HepG2 (cell line): ENCODE results near the gene ALOX5. TPM values are rescaled to one million over a fixed set of nuclear protein-coding genes. Genes with fewer than 3 reads are reported as not detected.

ENCODE experiments used
- ATAC-seq: fragments of 200-7000 bp; cut with Tn5 transposase; 3 replicates; pipeline ENCODE4 v1.9.1; 2020; ENCODE audit warnings: mild to moderate bottlenecking, moderate library complexity
- BruUV-seq: library from RNA; stranded (reverse); fragments of 400-500 nt; replicated peaks from 2 replicates; lab custom pipeline; 2021; lab: Mats Ljungman, UMichigan
- CTCF ChIA-PET: fragments of 300-600 bp; formaldehyde crosslinking; extraction: SDS; loops from one replicate; lab custom pipeline; 2021; ENCODE audit warnings: low total read pairs, inconsistent platforms, low intra/inter-chr PET ratio; lab: Yijun Ruan, JAX
- POLR2A ChIA-PET: fragments of 350-600 bp; sonication (Branson Sonifier 250); formaldehyde crosslinking; loops from one replicate; lab custom pipeline; 2020; ENCODE audit warnings: antibody characterized with exemption, inconsistent platforms; lab: Yijun Ruan, JAX
- DNase-seq: peaks from one replicate; pipeline ENCODE4 v3.0.0-alpha.2; 2015; ENCODE audit warnings: low spot score
- FAIRE-seq: peaks from 3 replicates; lab custom pipeline; 2011; peaks lifted over from hg19 to GRCh38; lab: Jason Lieb, UNC
- H2AFZ ChIP-seq: one replicate; pipeline ENCODE4 v1.6.1; 2011; ENCODE audit warnings: low read length, inconsistent platforms
- H3K27ac ChIP-seq: fragments of 300-600 bp; 3 replicates; pipeline ENCODE4 v1.8.0; 2011; ENCODE audit warnings: mixed run types, mild to moderate bottlenecking, mixed read lengths, low read length, inconsistent platforms; ENCODE audit not compliant: insufficient read depth; ENCODE audit errors: extremely low read length
- H3K27me3 ChIP-seq, 2 experiments: fragments of 200-600 bp in 1 of 2; 2 replicates in 1 of 2; 3 replicates in 1 of 2; pipeline versions ENCODE4 v1.6.0 to v1.8.0; 2011; ENCODE audit warnings: low read length in 2 of 2, mild to moderate bottlenecking in 2 of 2, moderate library complexity in 2 of 2, inconsistent platforms in 1 of 2; ENCODE audit not compliant: insufficient read depth in 2 of 2, control insufficient read depth in 1 of 2
- H3K36me3 ChIP-seq, 2 experiments: fragments of 200-600 bp in 1 of 2; replicated peaks in 1 of 2; 2 replicates in 1 of 2; 3 replicates in 1 of 2; pipeline versions ENCODE4 v1.5.1 to v1.8.0; 2011; ENCODE audit warnings: low read length in 2 of 2, inconsistent platforms in 1 of 2; ENCODE audit not compliant: insufficient read depth in 2 of 2, control insufficient read depth in 1 of 2
- H3K4me1 ChIP-seq: 2 replicates; pipeline ENCODE4 v1.5.1; 2012; ENCODE audit warnings: low read length, inconsistent platforms; ENCODE audit not compliant: insufficient read depth
- H3K4me2 ChIP-seq: 2 replicates; pipeline ENCODE4 v1.6.0; 2011; ENCODE audit warnings: low read depth, low read length, inconsistent platforms
- H3K4me3 ChIP-seq, 3 experiments: fragments of 200-600 bp in 1 of 3; sonication (generic), shearing (Covaris generic) in 1 of 3; replicated peaks in 1 of 3; 2 replicates each; pipeline ENCODE4 v1.5.1; 2011 to 2016; ENCODE audit warnings: low read length in 3 of 3, inconsistent platforms in 2 of 3, low read depth in 2 of 3, mild to moderate bottlenecking in 2 of 3, control low read depth in 1 of 3, mixed read lengths in 1 of 3; ENCODE audit not compliant: insufficient read depth in 1 of 3
- H3K79me2 ChIP-seq: one replicate; pipeline ENCODE4 v1.6.1; 2011; ENCODE audit warnings: low read length, inconsistent platforms; ENCODE audit not compliant: insufficient read depth
- H3K9ac ChIP-seq: 2 replicates; pipeline ENCODE4 v1.6.0; 2011; ENCODE audit warnings: mild to moderate bottlenecking, low read depth, low read length, inconsistent platforms; ENCODE audit not compliant: insufficient read depth
- H3K9me3 ChIP-seq: 2 replicates; pipeline ENCODE4 v1.5.1; 2012; ENCODE audit warnings: mild to moderate bottlenecking, low read length
- H4K20me1 ChIP-seq: 2 replicates; pipeline ENCODE4 v1.6.0; 2011; ENCODE audit warnings: inconsistent platforms, mild to moderate bottlenecking, low read length, moderate library complexity; ENCODE audit not compliant: insufficient read depth
- MED8 ChIP-seq: sonication (generic); formaldehyde crosslinking; IDR thresholded peaks from 2 replicates; pipeline ENCODE4 v1.8.1; 2023; ENCODE audit warnings: mild to moderate bottlenecking, missing genetic modification reagents; ENCODE audit not compliant: insufficient replicate concordance
- SP5 ChIP-seq: IDR thresholded peaks from 2 replicates; pipeline ENCODE4 v1.6.1; 2016; ENCODE audit warnings: low read depth, borderline replicate concordance
- TBP ChIP-seq: sonication (generic); formaldehyde crosslinking; IDR thresholded peaks from 2 replicates; pipeline ENCODE4 v1.5.0; 2020; ENCODE audit warnings: missing genetic modification reagents
- ZNF224 ChIP-seq: sonication (generic); formaldehyde crosslinking; IDR thresholded peaks from 2 replicates; pipeline ENCODE4 v1.5.0; 2020; ENCODE audit warnings: mild to moderate bottlenecking, missing genetic modification reagents
- ZNF468 ChIP-seq: sonication (generic); formaldehyde crosslinking; IDR thresholded peaks from 2 replicates; pipeline ENCODE4 v1.8.0; 2022; ENCODE audit warnings: mild to moderate bottlenecking, moderate library complexity, missing genetic modification reagents
- ZNF616 ChIP-seq: sonication (generic); formaldehyde crosslinking; IDR thresholded peaks from 2 replicates; pipeline ENCODE4 v1.5.0; 2020; ENCODE audit warnings: low read depth, mild to moderate bottlenecking, missing genetic modification reagents
- ZNF672 ChIP-seq: sonication (generic); formaldehyde crosslinking; IDR thresholded peaks from 2 replicates; pipeline ENCODE4 v1.8.1; 2022; ENCODE audit warnings: missing genetic modification reagents
- ZNF800 ChIP-seq: sonication (generic); formaldehyde crosslinking; IDR thresholded peaks from 2 replicates; pipeline ENCODE4 v1.4.0; 2020; ENCODE audit warnings: missing genetic modification reagents
- ZSCAN30 ChIP-seq: sonication (generic); formaldehyde crosslinking; IDR thresholded peaks from 2 replicates; pipeline ENCODE4 v1.5.0; 2020; ENCODE audit warnings: mild to moderate bottlenecking, missing genetic modification reagents
- WGBS: methylation state at CpG from one replicate; pipeline ENCODE4 v1.1.6; 2017; ENCODE audit warnings: low lambda C conversion rate; 5-methylcytosine and 5-hydroxymethylcytosine counted together
- in situ Hi-C: cut with HindIII; loops from 2 replicates; pipeline ENCODE4 v1.10.0; 2017; ENCODE audit warnings: low pct_unique_long_range_greater_than_20kb; ENCODE audit not compliant: extremely low pct_ligation_motif_present
- intact Hi-C: fragments of 100-400 bp; cut with micrococcal nuclease; formaldehyde crosslinking; loops from one replicate; pipeline ENCODE4 v1.10.0; 2022; ENCODE audit not compliant: unreplicated experiment
- polyA plus RNA-seq, 8 experiments: library from polyadenylated mRNA; depleted of rRNA in 3 of 8; stranded (reverse) in 7 of 8; unstranded in 1 of 8; fragments of >200 nt; fragmentation: Illumina TruSeq in 4 of 8; extraction: Trizol in 4 of 8; gene quantifications; 2 replicates each; pipeline versions ENCODE4 v1.2.1 to v1.2.3, GENCODE V29; 2011 to 2016; ENCODE audit warnings: low read depth in 4 of 8, missing spikeins in 1 of 8, mixed read lengths in 1 of 8; ENCODE audit not compliant: insufficient read depth in 1 of 8
- total RNA-seq, 5 experiments: library from RNA; depleted of rRNA; stranded (reverse); fragments of >200 nt; fragmentation: Illumina TruSeq; extraction: Trizol; gene quantifications; 2 replicates each; pipeline ENCODE4 v1.2.3, GENCODE V29; 2016; ENCODE audit warnings: low read depth in 1 of 5
- TF ChIP-seq, protein P1 (sequence below): sonication (generic); formaldehyde crosslinking; IDR thresholded peaks from 2 replicates; pipeline ENCODE4 v1.9.0; 2021; ENCODE audit warnings: missing genetic modification reagents, borderline replicate concordance
- TF ChIP-seq, protein P2 (sequence below), 2 experiments: sonication (generic) in 1 of 2; formaldehyde crosslinking in 1 of 2; IDR thresholded peaks; 2 replicates each; pipeline versions ENCODE4 v1.5.1 to v1.6.1; 2011 to 2020; ENCODE audit warnings: borderline replicate concordance in 1 of 2, low read depth in 1 of 2, low read length in 1 of 2, mild to moderate bottlenecking in 1 of 2, missing genetic modification reagents in 1 of 2, moderate library complexity in 1 of 2
- TF ChIP-seq, protein P3 (sequence below), 2 experiments: sonication (generic) in 1 of 2; formaldehyde crosslinking in 1 of 2; IDR thresholded peaks; 2 replicates each; pipeline versions ENCODE4 v1.4.0 to v1.6.1; 2018 to 2020; ENCODE audit warnings: missing genetic modification reagents in 2 of 2, borderline replicate concordance in 1 of 2, low read depth in 1 of 2, mild to moderate bottlenecking in 1 of 2, missing biosample characterization in 1 of 2

The ALOX5 gene
- total and polyA plus RNA-seq, 2 of the 13 experiments (the other 11 are each of a cell fraction or from before 2014, with no cell fraction given) = 0.04 TPM; not detected in 1

DNA sequence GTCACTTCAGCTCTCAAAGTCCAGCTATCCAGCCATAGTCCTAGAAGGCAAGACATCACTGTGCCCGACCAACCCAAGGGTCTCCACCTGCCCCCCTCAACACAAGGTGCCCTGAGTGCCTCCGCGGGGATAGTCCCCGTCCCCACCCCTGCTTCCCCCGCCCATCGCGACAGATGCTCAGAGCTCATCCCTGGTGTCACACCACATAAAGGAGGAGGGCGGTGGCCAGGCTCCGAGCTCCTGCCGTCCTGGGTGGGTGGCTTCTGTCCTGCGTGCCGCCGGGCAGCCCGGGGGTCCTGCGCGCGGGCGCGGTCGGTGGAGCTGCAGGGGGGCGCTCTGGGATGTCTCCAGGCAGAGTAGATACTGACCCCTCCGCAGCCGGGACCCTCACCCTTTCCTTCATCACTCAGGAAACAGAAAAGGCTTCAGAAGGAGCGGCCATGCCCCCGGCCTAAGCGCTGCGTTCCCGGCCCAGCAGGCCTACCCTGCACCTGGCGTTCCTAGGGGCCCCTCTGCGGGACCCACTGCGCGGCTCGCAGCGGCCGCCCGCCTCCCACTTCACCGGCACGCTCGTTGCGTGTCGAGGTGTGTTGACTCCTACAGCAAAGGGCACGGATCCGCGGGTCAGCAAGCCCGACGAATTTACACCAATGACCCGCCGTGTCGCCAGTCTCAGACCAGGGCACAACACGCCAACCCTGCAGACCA is 53.4 kb downstream of the ALOX5 start (continued):
- TF ChIP-seq, protein P1, sequence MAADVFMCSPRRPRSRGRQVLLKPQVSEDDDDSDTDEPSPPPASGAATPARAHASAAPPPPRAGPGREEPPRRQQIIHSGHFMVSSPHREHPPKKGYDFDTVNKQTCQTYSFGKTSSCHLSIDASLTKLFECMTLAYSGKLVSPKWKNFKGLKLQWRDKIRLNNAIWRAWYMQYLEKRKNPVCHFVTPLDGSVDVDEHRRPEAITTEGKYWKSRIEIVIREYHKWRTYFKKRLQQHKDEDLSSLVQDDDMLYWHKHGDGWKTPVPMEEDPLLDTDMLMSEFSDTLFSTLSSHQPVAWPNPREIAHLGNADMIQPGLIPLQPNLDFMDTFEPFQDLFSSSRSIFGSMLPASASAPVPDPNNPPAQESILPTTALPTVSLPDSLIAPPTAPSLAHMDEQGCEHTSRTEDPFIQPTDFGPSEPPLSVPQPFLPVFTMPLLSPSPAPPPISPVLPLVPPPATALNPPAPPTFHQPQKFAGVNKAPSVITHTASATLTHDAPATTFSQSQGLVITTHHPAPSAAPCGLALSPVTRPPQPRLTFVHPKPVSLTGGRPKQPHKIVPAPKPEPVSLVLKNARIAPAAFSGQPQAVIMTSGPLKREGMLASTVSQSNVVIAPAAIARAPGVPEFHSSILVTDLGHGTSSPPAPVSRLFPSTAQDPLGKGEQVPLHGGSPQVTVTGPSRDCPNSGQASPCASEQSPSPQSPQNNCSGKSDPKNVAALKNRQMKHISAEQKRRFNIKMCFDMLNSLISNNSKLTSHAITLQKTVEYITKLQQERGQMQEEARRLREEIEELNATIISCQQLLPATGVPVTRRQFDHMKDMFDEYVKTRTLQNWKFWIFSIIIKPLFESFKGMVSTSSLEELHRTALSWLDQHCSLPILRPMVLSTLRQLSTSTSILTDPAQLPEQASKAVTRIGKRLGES = no peak

- no peak for TF ChIP-seq TBP (CRISPR knock-in tag)
- no peak for TF ChIP-seq ZNF800
- TF ChIP-seq, protein P2, sequence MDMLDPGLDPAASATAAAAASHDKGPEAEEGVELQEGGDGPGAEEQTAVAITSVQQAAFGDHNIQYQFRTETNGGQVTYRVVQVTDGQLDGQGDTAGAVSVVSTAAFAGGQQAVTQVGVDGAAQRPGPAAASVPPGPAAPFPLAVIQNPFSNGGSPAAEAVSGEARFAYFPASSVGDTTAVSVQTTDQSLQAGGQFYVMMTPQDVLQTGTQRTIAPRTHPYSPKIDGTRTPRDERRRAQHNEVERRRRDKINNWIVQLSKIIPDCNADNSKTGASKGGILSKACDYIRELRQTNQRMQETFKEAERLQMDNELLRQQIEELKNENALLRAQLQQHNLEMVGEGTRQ (IDR thresholded peaks at IDR 0.05; ENCODE audit: low read depth, low read length) = no peak
- TF ChIP-seq, protein P2 (CRISPR knock-in tag; IDR thresholded peaks at IDR 0.05; ENCODE audit: borderline replicate concordance) = no peak
- TF ChIP-seq ZSCAN30 (CRISPR knock-in tag) = no peak
- no peak for TF ChIP-seq ZNF616 (CRISPR knock-in tag)
- no peak for TF ChIP-seq ZNF672 (CRISPR knock-in tag)
- TF ChIP-seq, protein P3, sequence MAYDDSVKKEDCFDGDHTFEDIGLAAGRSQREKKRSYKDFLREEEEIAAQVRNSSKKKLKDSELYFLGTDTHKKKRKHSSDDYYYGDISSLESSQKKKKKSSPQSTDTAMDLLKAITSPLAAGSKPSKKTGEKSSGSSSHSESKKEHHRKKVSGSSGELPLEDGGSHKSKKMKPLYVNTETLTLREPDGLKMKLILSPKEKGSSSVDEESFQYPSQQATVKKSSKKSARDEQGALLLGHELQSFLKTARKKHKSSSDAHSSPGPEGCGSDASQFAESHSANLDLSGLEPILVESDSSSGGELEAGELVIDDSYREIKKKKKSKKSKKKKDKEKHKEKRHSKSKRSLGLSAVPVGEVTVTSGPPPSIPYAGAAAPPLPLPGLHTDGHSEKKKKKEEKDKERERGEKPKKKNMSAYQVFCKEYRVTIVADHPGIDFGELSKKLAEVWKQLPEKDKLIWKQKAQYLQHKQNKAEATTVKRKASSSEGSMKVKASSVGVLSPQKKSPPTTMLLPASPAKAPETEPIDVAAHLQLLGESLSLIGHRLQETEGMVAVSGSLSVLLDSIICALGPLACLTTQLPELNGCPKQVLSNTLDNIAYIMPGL (CRISPR knock-in tag; IDR thresholded peaks at IDR 0.05; ENCODE audit: borderline replicate concordance in 1 of 2, low read depth in 1 of 2) = no peak
- TF ChIP-seq ZNF468 (CRISPR knock-in tag) = no peak
- TF ChIP-seq MED8 = no peak
- TF ChIP-seq SP5 = no peak
- TF ChIP-seq ZNF224 (CRISPR knock-in tag) = no peak
- FAIRE-seq (no peak), DNase-seq (no peak), ATAC-seq (no peak)
- no peak overlapping the region for H2AFZ ChIP-seq
- H3K9me3 ChIP-seq = no peaks in the 10 kb centered on the region
- no peak overlapping the region for H3K4me3 ChIP-seq
- 26% methylated on average over 16 of the region's 16 CpGs for WGBS
- H3K27ac ChIP-seq = no peak overlapping the region
- POLR2A ChIA-PET = no interaction called here
- peaks cover 2% of the 10 kb centered on the region for H3K4me1 ChIP-seq
- no peaks in the 10 kb centered on the region for H3K36me3 ChIP-seq
- H4K20me1 ChIP-seq = no peaks in the 10 kb centered on the region
- no peak overlapping the region for H3K9ac ChIP-seq
- CTCF ChIA-PET = no interaction called here
- no peaks in the 10 kb centered on the region for H3K79me2 ChIP-seq
- in situ Hi-C loops = loop anchor here (25.0 kb wide), 1 partner anchor 416 kb away; the partner anchor contains the start of gene ZNF22
- H3K27me3 ChIP-seq = peaks cover 2 to 49% of the 10 kb centered on the region in 2 experiments; a peak in 3 of 5 replicates
- BruUV-seq = no TSS peak
- intact Hi-C loops = no loop called here
- no peak overlapping the region for H3K4me2 ChIP-seq
Measured at GRCh38 chr10:45427970-45428366, 54.0 kb downstream of the ALOX5 start.
